Left renal pelvis (tissue), 4 donors: ENCODE measurements around the gene CLPSL1. TPM values are rescaled to one million over a fixed set of nuclear protein-coding genes. Genes with fewer than 3 reads are reported as not detected.
"Not testable (repeated sequence)": the region's sequence is repeated elsewhere in the genome, so short reads cannot be mapped to it uniquely, and the experiment has no call there.

Source experiments
- DNase-seq, 4 donors: peaks; one replicate each; pipeline ENCODE4 v3.0.0-alpha.2; 2013; ENCODE audit warnings: low read depth in 4 of 4, low spot score in 3 of 4
- polyA plus RNA-seq, 4 donors: library from polyadenylated mRNA; unstranded; fragments of 120-200 nt; gene quantifications; one replicate each; pipeline ENCODE4 v1.2.1, GENCODE V29; 2013; ENCODE audit not compliant: insufficient read length in 4 of 4

The CLPSL1 gene, protein sequence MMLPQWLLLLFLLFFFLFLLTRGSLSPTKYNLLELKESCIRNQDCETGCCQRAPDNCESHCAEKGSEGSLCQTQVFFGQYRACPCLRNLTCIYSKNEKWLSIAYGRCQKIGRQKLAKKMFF
- polyA plus RNA-seq: 1 to 10 TPM in 1 of 4 donors, under 1 TPM in 1, not detected in 2; 0.40 to 1.4 TPM

- DNase-seq: no peak
These were observed at the start of gene CLPSL1 for GRCh38 chr6:35780719-35781118. CLPSL1 (plus strand) TSS chr6:35781019; CDS start chr6:35781111, 92 bp downstream.

GRCh38 chr6:35731414-35731735 lies 49.4 kb upstream of the CLPSL1 start:
- peak; percentile 74 to 80 (median 78) for DNase-seq

- peak; percentile 66 to 75 (median 72) for DNase-seq
These were observed 48.9 kb upstream of the CLPSL1 start for GRCh38 chr6:35731736-35732532.

DNA sequence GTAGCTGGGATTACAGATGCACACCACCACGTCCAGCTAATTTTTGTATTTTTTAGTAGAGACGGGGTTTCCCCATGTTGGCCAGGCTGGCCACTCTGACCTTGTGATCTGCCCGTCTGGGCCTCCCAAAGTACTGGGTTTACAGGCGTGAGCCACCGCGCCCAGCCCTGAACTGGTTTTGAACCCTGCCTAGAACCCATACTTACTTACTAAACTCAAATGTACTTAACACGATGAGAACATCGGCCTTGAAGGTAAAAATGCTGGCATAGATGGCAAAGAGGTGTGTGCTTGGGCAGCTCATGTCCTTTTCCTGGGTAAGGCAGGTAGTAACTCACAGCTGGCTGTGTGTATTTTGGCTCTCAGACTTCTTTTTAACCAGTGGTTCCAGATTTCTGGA lies 47.2 kb upstream of the CLPSL1 start:
- DNase-seq: no peak

DNA sequence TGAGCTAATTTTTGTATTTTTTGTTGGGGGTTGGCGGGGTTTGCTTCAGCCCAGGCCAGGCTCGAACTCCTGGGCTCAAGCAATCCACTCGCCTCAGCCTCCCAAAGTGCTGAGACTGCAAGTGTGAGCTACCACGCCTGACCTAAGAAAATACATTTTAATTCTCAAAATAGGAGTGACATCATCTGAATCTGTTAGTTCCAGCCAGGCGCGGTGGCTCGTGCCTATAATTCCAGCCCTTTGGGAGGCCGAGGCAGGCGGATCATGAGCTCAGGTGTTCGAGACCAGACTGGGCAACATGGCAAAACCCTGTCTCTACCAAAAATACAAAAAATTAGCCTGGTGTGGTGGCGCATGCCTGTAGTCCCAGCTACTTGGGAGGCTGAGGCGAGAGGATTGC lies 46.5 kb upstream of the CLPSL1 start:
- not testable (repeated sequence) for DNase-seq

DNA sequence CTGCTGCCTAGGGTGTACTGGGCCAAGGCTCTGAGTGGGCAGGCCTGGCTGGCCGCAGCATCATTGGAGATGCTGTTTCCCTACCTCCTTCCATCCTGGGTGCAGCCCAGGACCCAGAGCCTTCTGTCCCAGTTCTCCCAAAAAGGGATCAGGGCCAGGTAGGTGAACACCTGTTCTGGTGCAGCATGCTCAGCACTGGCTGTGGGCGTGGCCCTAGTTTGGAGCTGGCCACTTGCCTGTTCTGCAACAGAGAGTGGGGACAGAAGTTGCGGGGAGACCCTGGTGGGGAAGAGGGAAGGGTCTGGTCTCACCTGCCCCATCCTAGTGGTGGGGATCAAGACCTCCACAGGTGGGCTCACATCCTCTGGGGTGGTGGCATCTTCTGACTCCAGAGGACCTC lies 45.4 kb upstream of the CLPSL1 start:
- no peak for DNase-seq

DNA sequence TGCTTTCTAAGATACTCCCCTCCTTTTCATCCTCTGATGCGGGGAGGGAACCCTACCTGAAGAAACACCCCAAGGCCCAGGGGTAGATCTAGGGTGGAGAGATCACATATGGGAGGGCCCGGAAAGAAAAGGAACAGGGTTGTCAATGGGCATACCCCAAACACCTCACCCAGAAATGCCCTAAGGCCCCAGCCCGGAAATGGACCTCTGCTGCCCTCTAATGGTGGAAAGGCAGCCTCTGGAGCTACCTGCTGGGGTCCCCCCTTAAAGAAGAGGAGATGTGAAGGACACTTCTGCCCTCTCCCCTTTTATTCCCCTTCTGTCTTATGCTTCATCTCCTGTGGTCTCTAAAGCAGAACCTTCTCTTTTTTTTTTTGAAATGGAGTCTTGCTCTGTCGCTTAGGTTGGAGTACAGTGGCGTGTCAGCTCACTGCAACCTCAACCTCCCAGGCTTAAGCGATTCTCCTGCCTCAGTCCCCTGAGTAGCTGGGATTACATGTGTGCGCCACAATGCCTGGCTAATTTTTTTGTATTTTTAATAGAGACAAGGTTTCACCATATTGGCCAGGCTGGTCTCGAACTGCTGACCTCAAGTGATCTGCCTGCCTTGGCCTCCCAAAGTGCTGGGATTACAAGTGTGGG lies 44.4 kb upstream of the CLPSL1 start:
- no peak for DNase-seq

GRCh38 chr6:35736982-35737412 lies 43.8 kb upstream of the CLPSL1 start, which contains the start of gene ARMC12:
ARMC12 (plus strand) TSS chr6:35737032; CDS start chr6:35737109, 77 bp downstream.
- no peak for DNase-seq

DNA sequence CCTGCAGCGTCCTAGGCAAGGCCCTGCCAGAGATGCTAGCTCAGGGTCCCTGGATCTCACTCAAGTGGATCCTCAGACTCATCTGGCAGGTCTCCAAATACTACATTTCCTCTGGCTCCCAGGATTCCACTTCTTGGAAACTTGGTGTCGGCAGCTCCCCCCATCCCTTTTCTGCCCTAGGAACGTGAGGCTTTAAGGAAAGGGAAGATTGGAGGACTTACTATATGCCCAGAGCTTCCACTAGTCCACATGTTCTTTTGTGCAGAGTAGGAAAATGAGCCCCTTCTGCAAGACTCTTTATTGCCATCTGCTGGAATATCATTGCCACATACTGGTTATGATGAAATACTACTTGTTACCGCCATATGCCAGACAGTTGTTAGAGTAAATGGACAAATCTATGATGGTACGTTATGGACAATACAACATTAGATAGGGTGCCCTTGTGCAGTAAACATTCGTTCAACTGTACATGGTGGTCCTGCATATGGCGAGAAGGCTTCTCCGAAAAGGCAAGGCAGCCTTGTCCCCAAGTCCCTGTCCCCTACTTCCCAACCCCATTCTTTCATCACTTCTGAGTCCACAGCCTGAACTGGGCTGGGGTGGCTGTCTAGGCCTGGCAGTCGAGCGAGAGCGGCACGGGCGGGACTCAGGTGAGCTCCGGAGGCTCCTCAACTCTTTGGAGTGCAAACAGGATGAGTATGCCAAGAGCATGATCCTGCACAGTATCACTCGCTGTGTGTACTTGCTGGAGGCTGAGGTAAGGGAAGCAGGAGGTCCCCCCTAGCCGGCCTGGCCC lies 43.2 kb upstream of the CLPSL1 start:
- DNase-seq: peak in 2 of 4 donors; percentile 44 to 61

DNA sequence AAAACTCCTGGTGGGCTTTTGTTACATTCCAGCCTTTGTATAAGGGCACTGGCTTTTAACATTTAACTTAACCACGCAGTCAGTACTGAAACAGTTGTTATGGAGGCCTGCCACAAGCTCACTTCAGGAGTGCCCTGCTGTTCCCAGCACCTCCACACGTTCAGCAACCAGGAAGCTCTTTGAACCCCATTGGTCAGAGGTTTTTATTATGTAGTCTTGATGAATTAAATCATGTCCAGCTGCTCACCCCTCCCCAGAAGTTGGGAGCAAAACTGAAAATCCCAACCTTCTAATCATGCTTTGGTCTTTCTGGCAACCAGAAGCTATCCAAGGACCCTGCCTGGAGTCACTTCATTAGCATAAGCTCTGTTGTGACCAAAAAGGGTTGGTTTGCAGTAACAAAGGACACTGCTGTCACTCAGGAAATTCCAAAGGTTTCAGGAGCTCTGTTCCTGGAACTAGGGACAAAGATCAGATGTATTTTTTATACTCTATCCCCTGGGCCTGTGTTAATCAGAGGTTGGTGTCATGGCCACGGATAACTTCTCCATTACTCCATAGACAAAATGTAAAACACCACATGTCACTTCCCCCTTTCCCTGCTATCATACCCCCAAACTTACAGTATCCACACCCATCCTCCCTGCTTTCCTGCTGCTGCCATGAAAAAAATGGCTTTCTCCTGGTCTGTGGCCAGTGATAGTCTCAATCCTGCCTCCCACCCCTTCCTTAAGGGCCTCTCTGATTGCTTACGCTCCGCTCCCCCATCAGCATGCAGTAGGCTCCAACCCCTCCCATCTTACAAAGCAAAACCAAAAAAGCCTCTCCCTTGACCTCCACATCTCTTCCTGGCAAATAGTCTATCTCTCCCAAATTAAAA lies 40.9 kb upstream of the CLPSL1 start:
- no peak for DNase-seq

DNA sequence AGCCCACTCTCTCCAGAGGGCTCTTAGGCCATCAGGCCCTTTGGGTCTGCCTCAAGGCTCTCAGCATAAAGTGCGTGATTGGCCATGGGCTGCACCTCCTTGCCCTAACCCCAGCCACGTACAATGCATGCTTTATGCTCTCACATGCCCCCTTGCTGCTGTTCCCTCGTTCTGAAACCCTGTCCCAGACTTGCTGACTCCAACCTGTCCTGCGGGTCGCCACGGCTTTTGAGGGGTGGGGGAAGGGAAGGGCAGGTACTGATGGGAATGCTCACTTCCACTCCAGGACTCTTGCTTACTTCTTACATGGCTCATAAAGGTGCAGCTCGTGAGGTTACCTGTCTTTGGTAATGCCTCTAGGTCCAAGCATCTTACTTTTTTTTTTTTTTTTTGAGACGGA lies 38.0 kb upstream of the CLPSL1 start:
- DNase-seq: no peak

DNA sequence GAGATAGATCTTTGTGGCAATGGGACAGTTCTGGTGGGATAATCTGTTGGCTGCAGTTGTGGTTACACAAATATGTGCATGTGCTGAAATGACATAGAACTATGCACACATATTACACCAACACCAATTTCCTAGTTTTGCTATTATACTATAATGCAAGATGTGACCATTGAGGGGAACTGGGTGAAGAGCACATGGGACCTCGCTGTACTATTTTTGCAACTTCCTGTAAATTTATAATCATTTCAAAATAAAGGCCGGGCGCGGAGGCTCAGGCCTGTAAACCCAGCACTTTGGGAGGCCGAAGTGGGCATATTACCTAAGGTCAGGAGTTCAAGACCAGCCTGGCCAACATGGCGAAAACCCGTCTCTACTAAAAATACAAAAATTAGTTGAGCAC lies 35.3 kb upstream of the CLPSL1 start:
- DNase-seq: no peak

DNA sequence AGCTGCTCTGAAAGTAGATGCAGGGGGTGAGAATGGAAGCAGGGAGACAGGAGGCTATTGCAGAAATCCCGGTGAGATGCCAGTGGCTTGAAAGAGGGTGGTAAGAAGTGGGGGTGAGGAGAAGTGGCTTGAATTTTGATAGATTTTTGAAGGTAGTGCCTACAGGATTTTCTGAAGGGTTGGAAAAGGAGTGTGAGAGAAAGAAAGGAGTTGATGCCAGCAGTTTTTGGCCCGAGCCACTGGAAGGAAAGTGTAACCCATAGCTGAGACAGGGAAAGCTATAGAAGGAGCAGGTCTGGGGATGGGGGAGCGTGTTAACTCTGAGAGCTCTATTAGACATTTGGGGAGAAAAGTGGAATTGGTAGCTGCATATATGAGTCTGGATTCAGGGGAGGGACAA lies 34.3 kb upstream of the CLPSL1 start:
- DNase-seq: no peak

GRCh38 chr6:35747877-35748276 lies 32.9 kb upstream of the CLPSL1 start:
- no peak for DNase-seq

GRCh38 chr6:35750557-35750956 lies 30.3 kb upstream of the CLPSL1 start:
- no peak for DNase-seq

GRCh38 chr6:35751594-35751993 lies 29.2 kb upstream of the CLPSL1 start:
- DNase-seq: no peak

DNA sequence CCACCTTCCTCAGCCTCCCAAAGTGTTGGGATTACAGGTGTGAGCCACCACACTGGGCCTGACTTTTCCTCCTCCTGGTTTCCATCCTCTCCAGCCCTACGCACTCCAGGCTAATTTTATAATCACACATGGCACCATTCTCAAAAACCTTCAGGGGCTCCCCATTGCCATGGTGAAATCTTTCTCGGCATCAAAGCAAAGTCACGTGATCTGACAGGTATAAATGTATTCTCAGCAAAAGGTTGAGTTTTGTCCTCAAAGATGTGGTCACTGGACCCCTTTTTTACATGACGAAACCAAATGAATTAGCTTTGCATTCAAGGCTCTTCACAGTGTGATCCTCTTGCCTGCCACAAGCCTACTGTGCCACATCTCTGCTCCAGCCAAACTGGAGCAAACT lies 28.5 kb upstream of the CLPSL1 start:
- no peak for DNase-seq

DNA sequence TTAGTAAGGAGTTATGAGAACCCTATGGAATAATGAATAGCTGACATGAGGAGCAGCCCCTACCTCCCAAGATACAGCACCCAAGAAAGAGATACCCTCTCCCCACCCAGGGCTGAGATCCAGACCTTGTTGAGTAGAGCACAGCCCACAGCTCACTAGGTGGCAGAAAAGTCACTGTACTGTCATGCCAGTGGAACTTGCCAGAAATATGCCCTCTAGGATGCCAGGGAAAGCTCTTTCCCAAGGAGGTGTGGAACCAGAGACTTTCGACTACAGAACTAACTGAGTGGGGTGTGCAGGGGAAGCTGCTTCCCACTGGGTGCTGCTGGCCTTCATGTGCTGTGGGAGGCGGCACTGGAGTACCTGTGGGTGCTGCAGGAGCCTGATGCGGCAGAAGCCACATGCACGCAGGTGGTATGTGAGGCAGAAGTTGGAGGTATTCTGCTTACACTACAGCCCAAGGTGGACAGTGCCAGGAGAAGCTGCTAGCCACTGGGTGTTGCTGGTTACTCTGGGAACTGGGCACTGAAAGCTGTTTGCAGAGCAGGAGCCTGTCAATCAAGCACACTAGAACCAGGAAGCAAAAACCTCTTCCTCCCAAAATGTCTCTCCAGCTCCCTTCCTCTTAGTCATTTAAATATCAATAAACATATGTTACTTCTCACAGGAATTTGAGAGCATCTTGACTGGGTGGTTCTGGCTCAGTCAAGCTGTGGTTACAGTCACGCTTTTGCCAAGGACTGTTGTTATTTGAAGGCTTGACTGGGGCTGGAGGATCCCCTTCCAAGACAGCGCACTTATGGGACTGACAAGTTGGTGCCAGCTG lies 26.2 kb upstream of the CLPSL1 start:
- DNase-seq: no peak

DNA sequence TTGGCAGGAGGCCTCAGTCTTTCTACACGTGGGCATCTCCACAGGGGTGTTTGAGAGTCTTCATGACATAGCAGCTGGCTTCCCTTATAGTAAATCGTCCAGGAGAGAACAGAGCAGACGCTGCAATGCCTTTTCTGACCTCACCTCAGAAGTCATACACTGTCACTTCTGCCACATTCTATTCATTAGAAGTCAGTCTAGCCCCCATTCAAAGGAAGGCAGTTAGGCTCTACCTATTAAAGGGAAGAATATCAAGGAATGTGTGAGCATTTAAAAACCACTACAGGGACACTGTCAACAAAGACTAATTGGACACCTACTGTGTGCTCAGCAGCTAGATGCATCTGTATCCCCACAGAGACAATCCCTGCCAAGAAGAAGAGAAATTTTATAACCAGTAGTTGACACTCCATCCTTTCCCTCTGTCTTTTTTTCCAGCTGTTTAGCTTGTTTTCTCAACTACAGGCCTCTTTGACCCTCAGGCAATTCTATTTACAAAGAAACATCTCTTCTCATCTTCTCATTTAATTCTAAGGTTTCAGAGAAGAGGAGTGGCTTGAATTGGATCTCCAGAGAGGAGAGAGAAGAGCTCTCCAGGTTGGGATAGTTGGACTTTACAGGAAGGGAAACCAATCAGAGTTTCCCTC lies 25.4 kb upstream of the CLPSL1 start:
- DNase-seq: no peak
